GM18951 (cell line): ENCODE data around the gene XPO6.

ENCODE experiments used
- POLR2A ChIP-seq: IDR thresholded peaks from 4 replicates; pipeline ENCODE4 v1.6.1; 2011; ENCODE audit warnings: mild to moderate bottlenecking; ENCODE audit not compliant: insufficient read length, insufficient read depth; ENCODE audit errors: extremely low read depth
- in situ Hi-C: fragments of 300-500 bp; cut with MboI; formaldehyde crosslinking; loops from one replicate; pipeline ENCODE4 v1.12.0; 2022; ENCODE audit warnings: low sequenced_read_pairs, mixed read lengths, inconsistent platforms; ENCODE audit not compliant: unreplicated experiment

Gene XPO6

GRCh38 chr16:28105297-28105696, 106.5 kb downstream of the XPO6 start:
- in situ Hi-C loops, result no loop called here
- TF ChIP-seq POLR2A, result no peak

- in situ Hi-C loops, result no loop called here
- TF ChIP-seq POLR2A, result no peak
These were observed 107.4 kb downstream of the XPO6 start for GRCh38 chr16:28104404-28104803.

- in situ Hi-C loops, result no loop called here
- no peak for TF ChIP-seq POLR2A
These were observed 108.1 kb downstream of the XPO6 start for GRCh38 chr16:28103516-28104170.

GRCh38 chr16:28101533-28101890, 110.3 kb downstream of the XPO6 start:
- in situ Hi-C loops, result no loop called here
- no peak for TF ChIP-seq POLR2A

GRCh38 chr16:28100810-28101532, 110.8 kb downstream of the XPO6 start:
- no peak for TF ChIP-seq POLR2A
- in situ Hi-C loops, result no loop called here

GRCh38 chr16:28098959-28099945, 112.5 kb downstream of the XPO6 start:
- in situ Hi-C loops, result no loop called here

GRCh38 chr16:28098171-28098958, 113.4 kb downstream of the XPO6 start:
- in situ Hi-C loops, result no loop called here
- no peak for TF ChIP-seq POLR2A

More at GRCh38 chr16:28098959-28099945, 112.5 kb downstream of the XPO6 start:
- TF ChIP-seq POLR2A, result no peak

GRCh38 chr16:28096983-28097899, 114.5 kb downstream of the XPO6 start:
- TF ChIP-seq POLR2A, result no peak
- in situ Hi-C loops, result no loop called here

- TF ChIP-seq POLR2A, result no peak
- in situ Hi-C loops, result no loop called here
These were observed 118.4 kb downstream of the XPO6 start for GRCh38 chr16:28093385-28093725.

GRCh38 chr16:28092721-28093384, 118.9 kb downstream of the XPO6 start:
- no peak for TF ChIP-seq POLR2A
- in situ Hi-C loops, result no loop called here

- in situ Hi-C loops, result no loop called here
- TF ChIP-seq POLR2A, result no peak
These were observed 120.1 kb downstream of the XPO6 start for GRCh38 chr16:28091656-28092055.
